ENCODE data around the gene NAALADL2. TPM values are rescaled to one million over a fixed set of nuclear protein-coding genes. Genes with fewer than 3 reads are reported as not detected.
A peak's percentile ranks its signal among the peaks of the same experiment; 100 is the strongest.

NAALADL2 gene
- total RNA-seq, 1 donor from 2014 or later: 5.9 TPM

- H3K4me3 ChIP-seq: no peak overlapping the region
- no peak for DNase-seq (ENCODE audit: low spot score in 2 of 2)
- peaks cover 0 to 3% of the 10 kb centered on the region in 2 donors for H3K4me1 ChIP-seq
- TF ChIP-seq CTCF (IDR thresholded peaks at IDR 0.05): no peak
- H3K36me3 ChIP-seq: no peaks in the 10 kb centered on the region
- H3K27me3 ChIP-seq: no peaks in the 10 kb centered on the region
- intact Hi-C loops (cut with DNase I): loop anchor here (5.0 kb wide), 1 partner anchor 41 kb away; no protein-coding TSS in a partner anchor
- H3K27ac ChIP-seq: peak overlapping the region; percentile 42 to 82
- no peaks in the 10 kb centered on the region for H3K9me3 ChIP-seq
These were observed 37.7 kb upstream of the NAALADL2 start for GRCh38 chr3:174821477-174821876.

- no peak for DNase-seq (ENCODE audit: low spot score in 2 of 2)
- H3K9me3 ChIP-seq: no peaks in the 10 kb centered on the region
- intact Hi-C loops (cut with DNase I): loop anchor here (5.0 kb wide), 1 partner anchor 40 kb away; no protein-coding TSS in a partner anchor
- H3K4me1 ChIP-seq: peaks cover 0 to 3% of the 10 kb centered on the region in 2 donors
- H3K27ac ChIP-seq: peak overlapping the region; percentile 42 to 82
- H3K36me3 ChIP-seq: no peaks in the 10 kb centered on the region
- H3K27me3 ChIP-seq: no peaks in the 10 kb centered on the region
- TF ChIP-seq CTCF (IDR thresholded peaks at IDR 0.05): no peak
- H3K4me3 ChIP-seq: peak overlapping the region in 1 of 2 donors; percentile 2
These were observed 36.8 kb upstream of the NAALADL2 start for GRCh38 chr3:174822320-174822719.

GRCh38 chr3:174826069-174826468, 33.1 kb upstream of the NAALADL2 start:
- no peak for DNase-seq (ENCODE audit: low spot score in 2 of 2)
- H3K4me3 ChIP-seq: no peak overlapping the region
- H3K27ac ChIP-seq: no peak overlapping the region
- H3K27me3 ChIP-seq: no peaks in the 10 kb centered on the region
- intact Hi-C loops (cut with DNase I): no loop called here
- peaks cover 0 to 3% of the 10 kb centered on the region in 2 donors for H3K4me1 ChIP-seq
- H3K36me3 ChIP-seq: no peaks in the 10 kb centered on the region
- TF ChIP-seq CTCF (IDR thresholded peaks at IDR 0.05): no peak
- H3K9me3 ChIP-seq: no peaks in the 10 kb centered on the region

- no peak for DNase-seq (ENCODE audit: low spot score in 2 of 2)
- intact Hi-C loops (cut with DNase I): no loop called here
- Histone ChIP-seq H3K9me3 (peaks cover 0 to under 1% of the 10 kb centered on the region in 2 donors), H3K4me3 (no peak overlapping the region), H3K27ac (no peak overlapping the region), H3K36me3 (no peaks in the 10 kb centered on the region), H3K27me3 (no peaks in the 10 kb centered on the region), H3K4me1 (no peaks in the 10 kb centered on the region)
- no peak for TF ChIP-seq CTCF (IDR thresholded peaks at IDR 0.05)
These were observed 14.4 kb upstream of the NAALADL2 start for GRCh38 chr3:174844746-174845145.

- H3K27me3 ChIP-seq: no peaks in the 10 kb centered on the region
- H3K9me3 ChIP-seq: peaks cover 0 to 4% of the 10 kb centered on the region in 2 donors
- TF ChIP-seq CTCF (IDR thresholded peaks at IDR 0.05): no peak
- intact Hi-C loops (cut with DNase I): no loop called here
- no peak overlapping the region for H3K27ac ChIP-seq
- no peaks in the 10 kb centered on the region for H3K4me1 ChIP-seq
- no peak overlapping the region for H3K4me3 ChIP-seq
- H3K36me3 ChIP-seq: no peaks in the 10 kb centered on the region
- no peak for DNase-seq (ENCODE audit: low spot score in 2 of 2)
These were observed 13.1 kb upstream of the NAALADL2 start for GRCh38 chr3:174846055-174846454.

GRCh38 chr3:174854987-174855386, 4.1 kb upstream of the NAALADL2 start:
- H3K9me3 ChIP-seq: peaks cover 0 to under 1% of the 10 kb centered on the region in 2 donors
- H3K4me3 ChIP-seq: no peak overlapping the region
- TF ChIP-seq CTCF (IDR thresholded peaks at IDR 0.05): no peak
- H3K4me1 ChIP-seq: no peaks in the 10 kb centered on the region
- DNase-seq (ENCODE audit: low spot score in 2 of 2): no peak
- intact Hi-C loops (cut with DNase I): no loop called here
- H3K27ac ChIP-seq: no peak overlapping the region
- no peaks in the 10 kb centered on the region for H3K27me3 ChIP-seq
- H3K36me3 ChIP-seq: no peaks in the 10 kb centered on the region
